Right lobe of liver (tissue), 4 donors: ENCODE results near the gene PHF14.

Experiments
- POLR2A ChIP-seq: fragments of 450-650 bp; IDR thresholded peaks from one replicate; pipeline ENCODE4 v1.6.1; 2017; ENCODE audit warnings: antibody characterized with exemption, mild to moderate bottlenecking
- TF ChIP-seq, protein P1 (sequence below), 4 donors: fragments of 200-600 bp in 3 of 4; fragments of 450-650 bp in 1 of 4; IDR thresholded peaks; one replicate each; pipeline versions ENCODE4 v1.5.1 to v1.8.0; 2016 to 2022; ENCODE audit warnings: antibody characterized with exemption in 4 of 4, mild to moderate bottlenecking in 2 of 4
- donor health status: DM: no; HTN: no; CAD: no.
- donor health status: DM: no; HTN: no; CAD: no.
- donor health status: DM: no; HTN: yes; CAD: no.

DNA sequence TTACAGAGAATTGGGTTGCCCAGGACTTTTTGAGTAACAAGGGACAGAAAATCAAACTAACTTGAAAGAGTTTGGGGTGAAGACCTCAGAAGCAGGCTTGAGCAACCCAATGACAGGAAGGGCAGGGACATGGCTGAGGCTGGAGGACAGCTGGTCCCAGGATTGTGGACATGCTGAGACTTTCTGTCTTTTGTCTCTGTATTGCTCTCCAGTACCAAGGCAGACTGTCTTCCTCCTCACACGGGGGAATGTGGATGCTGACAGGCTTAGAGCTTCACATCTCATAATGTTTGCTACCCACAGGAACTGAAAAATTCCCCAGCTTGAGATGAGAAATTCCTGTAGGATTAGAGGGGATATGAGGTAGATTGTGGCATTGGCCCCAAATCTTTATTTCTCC lies 229.6 kb downstream of the PHF14 start:
- TF ChIP-seq, protein P1, sequence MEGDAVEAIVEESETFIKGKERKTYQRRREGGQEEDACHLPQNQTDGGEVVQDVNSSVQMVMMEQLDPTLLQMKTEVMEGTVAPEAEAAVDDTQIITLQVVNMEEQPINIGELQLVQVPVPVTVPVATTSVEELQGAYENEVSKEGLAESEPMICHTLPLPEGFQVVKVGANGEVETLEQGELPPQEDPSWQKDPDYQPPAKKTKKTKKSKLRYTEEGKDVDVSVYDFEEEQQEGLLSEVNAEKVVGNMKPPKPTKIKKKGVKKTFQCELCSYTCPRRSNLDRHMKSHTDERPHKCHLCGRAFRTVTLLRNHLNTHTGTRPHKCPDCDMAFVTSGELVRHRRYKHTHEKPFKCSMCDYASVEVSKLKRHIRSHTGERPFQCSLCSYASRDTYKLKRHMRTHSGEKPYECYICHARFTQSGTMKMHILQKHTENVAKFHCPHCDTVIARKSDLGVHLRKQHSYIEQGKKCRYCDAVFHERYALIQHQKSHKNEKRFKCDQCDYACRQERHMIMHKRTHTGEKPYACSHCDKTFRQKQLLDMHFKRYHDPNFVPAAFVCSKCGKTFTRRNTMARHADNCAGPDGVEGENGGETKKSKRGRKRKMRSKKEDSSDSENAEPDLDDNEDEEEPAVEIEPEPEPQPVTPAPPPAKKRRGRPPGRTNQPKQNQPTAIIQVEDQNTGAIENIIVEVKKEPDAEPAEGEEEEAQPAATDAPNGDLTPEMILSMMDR (IDR thresholded peaks at IDR 0.05) = no peak
- no peak for TF ChIP-seq POLR2A
